Hematopoietic multipotent progenitor cell treated with erythropoietin and hydrocortisone succinate and interleukin-3 and kit ligand, for 17 days (in vitro differentiated cells): ENCODE results near the gene TPM4.
"Not testable (repeated sequence)": the region's sequence is repeated elsewhere in the genome, so short reads cannot be mapped to it uniquely, and the experiment has no call there.

ENCODE experiments used
- DNase-seq: peaks from one replicate; pipeline ENCODE4 v3.0.0-alpha.2; 2015; ENCODE audit warnings: low spot score

TPM4 gene

GRCh38 chr19:16073988-16074387 lies 2.3 kb upstream of the TPM4 start:
- no peak for DNase-seq

DNA sequence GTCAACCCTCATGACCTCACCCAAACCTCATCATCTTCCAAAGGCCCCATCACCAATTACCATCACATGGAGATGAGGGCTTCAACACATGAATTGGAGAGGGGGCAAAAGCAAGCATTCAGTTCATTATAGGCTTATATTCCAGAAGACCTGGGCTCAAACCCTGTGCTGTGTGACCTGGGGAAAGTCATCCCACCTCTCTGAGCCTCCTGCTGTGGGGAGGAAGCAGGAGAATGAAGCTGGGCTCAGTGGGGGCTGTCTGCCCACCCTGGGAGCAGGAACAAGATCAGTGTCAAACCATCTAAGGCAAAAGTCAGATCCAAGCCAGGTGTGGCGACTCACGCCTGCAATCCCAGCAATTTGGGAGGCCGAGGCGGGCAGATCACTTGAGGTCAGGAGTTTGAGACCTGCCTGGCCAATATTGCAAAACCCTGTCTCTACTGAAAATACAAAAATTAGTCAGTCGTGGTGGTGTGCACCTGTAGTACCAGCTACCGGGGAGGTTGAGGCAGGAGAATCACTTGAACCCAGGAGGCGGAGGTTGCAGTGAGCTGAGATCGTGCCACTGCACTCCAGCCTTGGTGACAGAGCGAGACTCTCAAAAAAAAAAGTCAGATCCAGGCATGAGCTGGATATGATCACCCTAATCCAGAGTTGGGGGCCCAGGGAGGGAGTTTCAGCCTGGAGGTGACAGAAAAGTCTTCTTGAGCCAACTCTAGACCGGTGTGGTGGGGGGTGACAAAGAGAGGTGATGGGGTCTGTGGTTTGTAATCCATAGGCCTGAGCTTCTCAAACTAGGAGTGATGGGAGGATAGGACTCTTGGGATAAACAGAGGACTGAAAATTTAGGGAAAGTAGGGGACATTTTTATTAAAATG lies 1.6 kb upstream of the TPM4 start:
- DNase-seq, result no peak

DNA sequence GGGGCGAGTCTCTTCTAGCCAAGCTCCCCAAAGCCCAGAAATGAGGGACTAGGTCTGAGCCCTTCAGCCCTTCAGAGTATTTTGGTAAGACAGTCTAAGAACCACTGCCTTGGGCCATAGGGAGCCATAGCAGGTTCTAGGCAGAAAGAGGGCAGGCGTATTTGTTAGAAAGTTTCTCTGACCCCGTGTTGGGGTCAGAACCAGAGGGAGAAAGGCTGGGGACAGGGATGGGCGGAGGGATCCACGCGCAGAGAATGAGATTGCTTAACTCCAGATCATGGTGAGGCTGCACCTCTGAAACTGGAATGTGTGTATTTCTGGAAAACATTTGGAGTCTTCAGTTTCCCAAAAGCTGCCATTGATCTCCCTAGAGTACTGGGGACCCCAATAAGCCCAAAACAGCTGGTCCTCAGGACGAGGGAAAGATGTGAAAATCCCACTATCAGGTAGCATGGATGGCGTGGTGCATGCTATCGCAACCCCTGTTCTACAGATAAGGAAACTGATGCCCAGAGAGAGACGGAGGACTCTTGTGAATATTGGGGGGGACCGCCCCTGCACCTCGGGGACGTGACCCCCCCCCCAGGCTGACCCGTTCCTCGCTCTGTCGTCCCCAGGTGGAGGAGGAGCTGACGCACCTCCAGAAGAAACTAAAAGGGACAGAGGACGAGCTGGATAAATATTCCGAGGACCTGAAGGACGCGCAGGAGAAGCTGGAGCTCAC lies 703 bp upstream of the TPM4 start:
- DNase-seq, result no peak

DNA sequence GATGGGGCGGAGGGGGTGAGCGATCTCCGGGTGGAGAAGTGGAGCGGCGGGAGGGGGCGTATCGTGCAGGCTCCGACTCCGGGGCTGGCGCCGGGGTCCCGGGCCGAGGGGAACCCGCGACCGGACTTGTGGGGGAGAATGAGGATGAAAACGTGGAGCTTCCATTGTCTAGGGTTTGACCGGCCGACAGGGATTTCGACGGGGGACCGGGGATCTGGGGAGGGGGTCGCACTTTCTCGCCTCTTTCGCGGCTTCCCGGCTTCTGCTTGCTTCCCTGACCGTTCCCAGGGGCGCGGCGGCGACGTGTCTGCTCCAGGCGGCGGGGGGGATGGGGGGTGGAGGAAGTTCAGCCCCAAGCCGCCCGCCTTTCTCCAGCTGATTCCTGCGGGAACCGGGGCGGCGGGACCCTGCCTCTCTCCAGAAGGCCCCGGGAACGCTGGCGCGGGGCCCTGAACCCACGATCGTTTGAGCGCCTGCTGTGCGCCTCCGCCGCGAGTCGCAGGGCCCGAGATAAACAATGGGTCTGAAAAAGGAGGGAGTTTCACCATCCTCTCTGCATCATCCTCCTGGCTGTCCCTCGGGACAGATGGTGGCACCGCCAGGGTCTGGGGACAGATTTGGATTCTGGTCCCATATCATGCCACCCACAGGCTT lies 790 bp downstream of the TPM4 start:
- DNase-seq, result no peak

DNA sequence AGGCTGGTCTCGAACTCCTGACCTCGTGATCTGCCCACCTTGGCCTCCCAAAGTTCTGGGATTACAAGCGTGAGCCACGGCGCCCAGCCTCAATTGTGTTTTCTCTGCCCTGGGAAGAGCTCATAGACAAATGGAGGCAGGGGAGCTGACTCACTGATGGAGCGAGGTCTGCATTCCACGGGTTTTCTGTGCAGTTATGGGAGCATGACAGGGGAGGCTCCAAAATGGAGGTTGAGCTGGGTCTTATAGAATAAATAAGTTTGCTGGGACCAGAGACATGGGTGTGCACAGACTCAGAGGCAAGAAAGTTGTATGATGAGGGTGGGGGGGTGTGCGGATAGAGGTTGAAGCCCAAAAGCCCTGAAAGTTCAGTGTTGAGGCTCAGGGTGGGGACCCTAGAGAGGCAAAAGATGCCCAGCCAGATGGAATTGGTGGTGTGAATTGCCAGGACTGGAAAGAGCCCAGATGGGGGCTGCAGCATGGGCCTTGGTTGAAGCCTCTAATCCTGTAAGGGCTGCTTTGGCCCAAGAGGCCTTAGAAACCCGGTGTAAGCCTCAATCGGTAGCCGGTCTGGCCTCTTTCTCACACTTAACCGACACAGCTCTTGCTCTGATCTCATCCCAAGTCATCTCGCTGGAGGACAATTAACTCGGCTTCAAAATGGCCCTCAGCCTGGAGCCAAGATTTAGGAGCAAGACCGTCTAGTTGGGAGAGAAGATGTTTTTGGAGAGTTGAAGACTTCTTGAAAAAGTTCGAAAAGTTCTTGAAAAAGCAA lies 1.9 kb downstream of the TPM4 start:
- DNase-seq, result no peak

DNA sequence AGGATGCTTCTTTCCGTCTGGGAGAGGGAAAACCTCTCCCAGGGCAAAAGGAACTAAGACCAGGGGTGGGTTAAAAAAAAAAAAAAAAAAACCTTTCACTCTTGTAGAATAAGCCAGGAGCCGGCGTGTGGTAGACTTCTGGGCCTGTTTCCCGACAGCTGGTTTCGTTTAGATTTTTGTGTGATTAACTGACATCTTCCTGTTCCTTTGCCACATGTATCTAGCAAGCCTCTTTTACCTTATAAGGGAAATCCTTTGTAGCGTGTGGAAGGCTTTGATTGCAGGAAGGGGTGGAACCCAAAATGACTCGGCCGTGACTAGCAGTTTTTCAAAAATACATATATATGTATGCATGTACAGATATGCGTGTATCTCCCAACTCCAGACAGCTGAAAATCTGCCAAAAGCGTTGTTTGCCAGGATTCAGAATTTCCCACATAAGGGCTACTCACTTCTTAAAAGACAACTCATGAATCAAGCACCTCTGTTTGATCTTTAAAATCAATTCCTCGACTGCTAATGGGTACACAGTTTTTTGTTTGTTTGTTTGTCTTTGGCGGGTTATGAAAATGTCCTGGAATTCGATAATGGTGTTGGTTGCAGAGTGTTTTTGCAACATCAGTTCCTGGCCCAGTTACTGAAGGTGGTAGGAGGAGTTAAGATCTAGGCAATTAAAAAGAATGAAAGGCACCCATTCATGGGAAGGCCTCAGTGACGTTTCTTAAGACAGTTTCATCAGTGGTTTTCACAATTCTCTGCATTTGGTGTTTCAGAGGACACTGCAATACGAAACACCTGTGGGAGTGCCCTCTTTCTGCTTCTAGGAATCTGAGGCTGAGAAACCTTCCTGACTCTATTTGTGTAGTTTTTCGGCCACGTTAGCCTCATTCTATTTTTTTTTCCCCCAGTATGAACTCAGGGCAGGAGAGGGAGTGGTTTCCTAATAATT lies 2.7 kb downstream of the TPM4 start:
- DNase-seq, result peak; percentile 62

DNA sequence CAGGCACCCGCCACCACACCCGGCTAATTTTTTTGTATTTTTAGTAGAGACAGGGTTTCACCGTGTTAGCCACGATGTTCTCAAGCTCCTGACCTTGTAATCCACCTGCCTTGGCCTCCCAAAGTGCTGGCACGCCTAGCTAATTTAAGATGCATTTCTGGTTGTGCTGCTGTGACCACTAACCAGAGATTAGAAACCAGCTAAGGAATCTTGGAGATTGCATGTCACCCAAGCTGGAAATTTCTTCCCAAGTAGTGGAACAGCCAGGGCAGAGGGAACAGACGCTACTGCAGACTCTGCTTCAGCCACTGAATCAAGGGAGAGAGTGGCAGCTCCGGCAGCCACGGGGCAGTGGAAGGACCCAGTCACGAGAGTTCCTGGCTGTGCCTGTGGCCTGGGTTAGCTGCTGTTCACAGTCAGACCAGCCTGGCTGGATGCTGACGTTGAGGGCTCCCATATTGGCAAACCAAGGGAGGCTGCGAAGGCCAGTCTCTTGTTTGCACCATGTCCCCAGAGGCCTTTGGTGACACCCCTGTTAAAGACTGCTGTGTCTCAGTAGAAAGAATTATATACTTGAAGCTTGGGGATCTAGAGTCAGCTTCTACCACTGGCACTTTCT lies 7.9 kb downstream of the TPM4 start:
- no peak for DNase-seq

DNA sequence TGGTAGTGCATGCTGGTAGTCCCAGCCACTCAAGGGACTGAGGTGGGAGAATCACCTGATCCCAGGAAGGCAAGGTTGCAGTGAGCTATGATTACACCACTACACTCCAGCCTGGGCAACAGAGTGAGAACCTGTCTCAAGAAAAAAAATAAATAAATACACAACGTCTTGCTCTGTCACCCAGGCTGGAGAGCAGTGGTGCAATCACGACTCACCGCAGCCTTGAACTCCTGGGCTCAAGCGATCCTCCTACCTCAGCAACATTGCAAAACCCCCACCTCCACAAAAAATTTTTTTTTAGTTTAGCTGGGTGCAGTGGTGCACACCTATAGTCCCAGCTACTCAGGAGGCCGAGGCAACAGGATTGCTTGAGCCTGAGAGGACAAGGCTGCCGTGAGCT lies 8.8 kb downstream of the TPM4 start:
- no peak for DNase-seq

GRCh38 chr19:16087404-16087803 lies 11.1 kb downstream of the TPM4 start:
- not testable (repeated sequence) for DNase-seq

- DNase-seq, result no peak
These were observed 11.6 kb downstream of the TPM4 start for GRCh38 chr19:16087940-16088339.

- no peak for DNase-seq
These were observed 12.2 kb downstream of the TPM4 start for GRCh38 chr19:16088351-16089009.

DNA sequence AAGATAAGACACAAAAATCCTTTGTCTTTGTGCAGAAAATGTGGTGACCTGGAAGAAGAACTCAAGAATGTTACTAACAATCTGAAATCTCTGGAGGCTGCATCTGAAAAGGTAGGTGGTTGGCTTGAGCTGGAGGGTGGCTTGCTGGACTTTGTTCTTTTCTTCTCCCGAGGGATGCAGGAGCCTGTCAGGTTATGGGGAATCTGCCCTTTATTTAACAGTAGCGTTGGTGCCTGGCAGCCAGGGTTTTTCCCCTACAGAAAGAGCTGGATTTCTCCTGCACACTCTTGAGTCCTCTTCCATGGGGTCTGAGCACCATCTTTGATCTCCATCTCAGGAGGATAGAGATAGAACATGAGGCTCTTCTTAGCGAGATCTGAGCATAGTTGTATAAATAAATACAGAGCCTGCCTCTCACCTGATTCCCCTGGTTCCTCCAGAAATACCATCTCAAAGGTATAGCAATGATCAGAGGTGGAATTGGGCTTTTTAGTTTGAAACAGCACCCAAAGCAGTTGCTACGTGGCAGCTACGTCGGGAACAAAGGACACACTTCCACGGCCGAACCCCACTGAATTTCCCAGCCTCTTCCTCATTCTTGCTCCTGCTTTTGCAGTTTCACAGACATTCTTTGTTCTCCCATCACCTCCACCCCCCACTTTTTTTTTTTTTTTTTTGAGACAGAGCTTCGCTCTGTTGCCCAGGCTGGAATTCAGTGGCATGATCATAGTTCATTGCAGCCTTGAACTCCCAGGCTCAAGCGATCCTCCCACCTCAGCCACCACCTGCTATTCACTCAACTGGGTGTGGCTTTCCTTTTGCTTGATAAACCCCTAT lies 12.9 kb downstream of the TPM4 start:
- no peak for DNase-seq

DNA sequence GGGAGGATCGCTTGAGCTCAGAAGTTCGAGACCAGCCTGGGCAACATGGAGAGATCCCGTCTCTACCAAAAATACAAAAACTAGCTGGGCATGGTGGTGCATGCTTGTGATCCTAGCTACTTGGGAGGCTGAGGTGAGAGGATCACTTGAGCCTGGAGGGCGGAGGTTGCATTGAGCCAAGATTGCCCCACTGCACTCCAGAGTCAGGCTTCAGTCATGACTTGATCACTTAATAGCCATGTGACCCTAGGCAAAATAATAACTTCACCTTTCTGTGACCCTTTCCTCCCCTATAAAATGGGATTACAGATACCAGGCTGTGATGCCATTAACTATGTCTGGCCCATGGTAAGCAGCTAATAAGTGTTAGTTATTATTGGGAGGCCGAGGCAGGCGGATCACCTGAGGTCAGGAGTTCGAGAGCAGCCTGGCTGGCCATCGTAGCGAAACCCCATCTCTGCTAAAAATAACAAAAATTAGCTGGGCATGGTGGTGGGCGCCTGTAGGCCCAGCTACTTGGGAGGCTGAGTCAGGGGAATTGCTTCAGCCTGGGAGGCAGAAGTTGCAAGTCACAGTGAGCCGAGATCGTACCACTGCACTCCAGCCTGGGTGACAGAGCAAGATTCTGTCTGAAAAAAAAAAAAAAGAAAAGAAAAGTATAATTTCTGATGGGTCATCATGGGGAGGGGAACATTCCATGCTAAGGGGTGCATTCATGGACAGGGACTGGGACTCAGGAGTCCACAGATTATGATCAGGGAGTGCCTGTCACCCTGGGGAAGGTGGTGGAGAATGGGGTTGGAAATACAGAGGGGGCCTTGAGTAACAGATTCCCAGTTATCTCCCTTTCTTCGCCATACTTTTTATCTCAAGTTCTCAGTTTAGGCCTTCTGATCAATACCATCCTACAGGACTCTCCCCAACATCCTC lies 15.5 kb downstream of the TPM4 start:
- DNase-seq, result no peak

- no peak for DNase-seq
These were observed 18.2 kb downstream of the TPM4 start for GRCh38 chr19:16094360-16095070.

DNA sequence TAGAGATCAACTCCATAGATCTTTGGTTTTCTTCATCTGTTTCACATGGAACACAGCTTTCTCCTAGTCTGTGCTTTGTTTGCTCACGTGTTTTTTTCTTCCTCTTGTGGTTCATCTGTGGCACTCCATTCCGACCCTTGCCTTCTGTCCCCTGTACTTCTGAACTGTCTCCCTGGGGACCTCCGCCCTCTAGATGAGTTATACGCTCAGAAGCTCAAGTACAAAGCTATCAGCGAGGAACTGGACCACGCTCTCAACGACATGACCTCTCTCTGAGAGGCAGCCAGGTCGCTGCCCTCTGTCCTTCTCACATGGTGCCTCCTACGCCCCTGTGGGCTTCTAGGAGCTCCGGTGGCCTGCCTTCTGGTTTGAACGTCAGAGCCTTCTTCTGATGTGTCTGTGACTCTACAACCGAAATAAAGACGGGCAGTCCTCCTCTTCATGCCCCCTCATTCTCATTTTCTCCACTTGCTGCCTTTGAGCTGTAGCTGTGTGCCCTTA lies 18.8 kb downstream of the TPM4 start:
- DNase-seq, result no peak

GRCh38 chr19:16096280-16096855 lies 20.1 kb downstream of the TPM4 start:
- no peak for DNase-seq

DNA sequence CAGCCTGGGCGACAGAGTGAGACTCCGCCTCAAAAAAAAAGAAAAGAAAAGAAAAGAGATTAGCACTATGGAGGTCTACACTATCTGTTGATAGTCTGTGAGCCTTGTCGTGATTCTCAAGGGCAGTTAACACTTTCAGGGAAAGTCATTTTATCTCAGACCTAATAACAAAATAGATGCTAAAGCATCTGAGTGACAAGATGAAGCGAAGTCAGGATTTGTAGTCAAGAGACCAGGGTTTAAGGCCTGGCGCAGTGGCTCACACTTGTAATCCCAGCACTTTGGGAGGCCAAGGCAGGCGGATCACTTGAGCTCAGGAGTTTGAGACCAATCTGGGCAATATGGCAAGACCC lies 22.1 kb downstream of the TPM4 start:
- no peak for DNase-seq
